ENCODE data around the gene AARS1. TPM values are rescaled to one million over a fixed set of nuclear protein-coding genes. Genes with fewer than 3 reads are reported as not detected.

The AARS1 gene
- total and polyA plus RNA-seq, 10 of the 15 experiments (the other 5 are each of a cell fraction or from before 2014, with no cell fraction given): 21.5 to 143 (median 96.9) TPM

DNA sequence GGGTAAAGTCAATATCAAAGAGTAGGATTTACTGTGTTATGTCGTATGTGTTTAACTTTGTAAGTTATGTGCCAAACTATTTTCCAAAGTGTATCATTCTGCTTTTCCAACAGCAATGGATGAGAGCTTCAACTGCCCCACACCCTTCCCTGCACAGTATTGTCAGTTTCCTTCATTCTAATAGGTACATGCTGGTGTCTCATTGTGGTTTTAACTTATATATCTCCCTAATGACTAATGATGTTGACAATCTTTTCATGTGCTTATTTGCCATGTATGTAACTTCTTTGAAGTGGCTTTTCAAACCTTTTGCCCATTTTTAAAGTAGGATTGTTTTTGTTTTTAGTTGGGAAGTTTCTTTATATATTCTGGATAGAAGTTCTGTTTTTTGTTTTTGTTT lies 13.4 kb upstream of the AARS1 start:
- H3K4me3 ChIP-seq: no peak overlapping the region
- no peak overlapping the region for H3K4me2 ChIP-seq (ENCODE audit: control insufficient read depth, insufficient read depth)
- DNase-seq (ENCODE audit: low read depth, low spot score): no peak
- ChIA-PET CTCF (no interaction called here), SMC1A (ENCODE audit: uncharacterized antibody, unreplicated experiment) (no interaction called here), POLR2A (no interaction called here), RAD21 (ENCODE audit: unreplicated experiment) (no interaction called here)
- no peak overlapping the region for H2AFZ ChIP-seq (ENCODE audit: control insufficient read depth, low read depth, low read length)
- no peaks in the 10 kb centered on the region for H4K20me1 ChIP-seq (ENCODE audit: control insufficient read depth, insufficient read depth)
- no peaks in the 10 kb centered on the region for H3K27me3 ChIP-seq (replicated peaks in 1 of 2; ENCODE audit: control insufficient read depth in 2 of 2, insufficient read depth in 2 of 2, low read length in 1 of 2)
- H3K4me1 ChIP-seq (ENCODE audit: control insufficient read depth, insufficient read depth, low read length): peaks cover 11% of the 10 kb centered on the region
- intact Hi-C loops (cut with micrococcal nuclease; ENCODE audit: unreplicated experiment) (no loop called here), in situ Hi-C loops (cut with MboI) (no loop called here)
- no TSS peak for BruUV-seq (replicated peaks)
- peaks cover 6% of the 10 kb centered on the region; the same call in 1 of the 3 replicates for H3K9me3 ChIP-seq (replicated peaks; ENCODE audit: control insufficient read depth, insufficient read depth, low read length)
- no peak overlapping the region for H3K27ac ChIP-seq (ENCODE audit: control insufficient read depth, insufficient read depth)
- no peak overlapping the region for H3K9ac ChIP-seq (ENCODE audit: control insufficient read depth, insufficient read depth, low read length)
- peaks cover 45% of the 10 kb centered on the region for H3K79me2 ChIP-seq (ENCODE audit: control insufficient read depth, insufficient read depth, low read length)
- no peak for FAIRE-seq
- 0 out of 4 replicates have a peak, but pooled peaks cover 0 to 3% of the 10 kb centered on the region in 2 experiments for H3K36me3 ChIP-seq (ENCODE audit: control insufficient read depth in 2 of 2, insufficient read depth in 2 of 2, low read length in 1 of 2)
- 100% methylated on average over 1 of the region's 1 CpG for WGBS (ENCODE audit: insufficient coverage, insufficient replicate concordance, low lambda C conversion rate, missing lambda C conversion rate)
- ATAC-seq: no peak
- TF ChIP-seq GABPA (IDR thresholded peaks at IDR 0.05; ENCODE audit: low read depth) (no peak), CTCF (IDR thresholded peaks at IDR 0.05 in 2 of 3, conservative IDR thresholded peaks at IDR 0.05 in 1 of 3; ENCODE audit: control insufficient read depth in 2 of 3, extremely low read depth in 1 of 3, insufficient read depth in 1 of 3, low read depth in 3 of 3, low read length in 3 of 3) (no peak), EP300 (IDR thresholded peaks at IDR 0.05; ENCODE audit: borderline replicate concordance in 1 of 2, control insufficient read depth in 1 of 2, low read depth in 2 of 2, low read length in 2 of 2) (no peak), ATF3 (IDR thresholded peaks at IDR 0.05; ENCODE audit: borderline replicate concordance, extremely low read depth, low read depth, low read length) (no peak), BCL11A (IDR thresholded peaks at IDR 0.05; ENCODE audit: low read depth, low read length) (no peak), ZBED1 (IDR thresholded peaks at IDR 0.05; ENCODE audit: borderline replicate concordance) (no peak), SPI1 (IDR thresholded peaks at IDR 0.05; ENCODE audit: borderline replicate concordance, insufficient read depth, low read depth, low read length) (no peak), BRCA1 (IDR thresholded peaks at IDR 0.05; ENCODE audit: low read depth, low read length) (no peak), CREB1 (IDR thresholded peaks at IDR 0.05; ENCODE audit: low read depth) (no peak), RBBP5 (conservative IDR thresholded peaks at IDR 0.05) (no peak), HDGF (IDR thresholded peaks at IDR 0.05) (no peak), MEF2A (IDR thresholded peaks at IDR 0.05; ENCODE audit: insufficient read depth, low read depth, low read length) (no peak)
- TF ChIP-seq, protein P1, sequence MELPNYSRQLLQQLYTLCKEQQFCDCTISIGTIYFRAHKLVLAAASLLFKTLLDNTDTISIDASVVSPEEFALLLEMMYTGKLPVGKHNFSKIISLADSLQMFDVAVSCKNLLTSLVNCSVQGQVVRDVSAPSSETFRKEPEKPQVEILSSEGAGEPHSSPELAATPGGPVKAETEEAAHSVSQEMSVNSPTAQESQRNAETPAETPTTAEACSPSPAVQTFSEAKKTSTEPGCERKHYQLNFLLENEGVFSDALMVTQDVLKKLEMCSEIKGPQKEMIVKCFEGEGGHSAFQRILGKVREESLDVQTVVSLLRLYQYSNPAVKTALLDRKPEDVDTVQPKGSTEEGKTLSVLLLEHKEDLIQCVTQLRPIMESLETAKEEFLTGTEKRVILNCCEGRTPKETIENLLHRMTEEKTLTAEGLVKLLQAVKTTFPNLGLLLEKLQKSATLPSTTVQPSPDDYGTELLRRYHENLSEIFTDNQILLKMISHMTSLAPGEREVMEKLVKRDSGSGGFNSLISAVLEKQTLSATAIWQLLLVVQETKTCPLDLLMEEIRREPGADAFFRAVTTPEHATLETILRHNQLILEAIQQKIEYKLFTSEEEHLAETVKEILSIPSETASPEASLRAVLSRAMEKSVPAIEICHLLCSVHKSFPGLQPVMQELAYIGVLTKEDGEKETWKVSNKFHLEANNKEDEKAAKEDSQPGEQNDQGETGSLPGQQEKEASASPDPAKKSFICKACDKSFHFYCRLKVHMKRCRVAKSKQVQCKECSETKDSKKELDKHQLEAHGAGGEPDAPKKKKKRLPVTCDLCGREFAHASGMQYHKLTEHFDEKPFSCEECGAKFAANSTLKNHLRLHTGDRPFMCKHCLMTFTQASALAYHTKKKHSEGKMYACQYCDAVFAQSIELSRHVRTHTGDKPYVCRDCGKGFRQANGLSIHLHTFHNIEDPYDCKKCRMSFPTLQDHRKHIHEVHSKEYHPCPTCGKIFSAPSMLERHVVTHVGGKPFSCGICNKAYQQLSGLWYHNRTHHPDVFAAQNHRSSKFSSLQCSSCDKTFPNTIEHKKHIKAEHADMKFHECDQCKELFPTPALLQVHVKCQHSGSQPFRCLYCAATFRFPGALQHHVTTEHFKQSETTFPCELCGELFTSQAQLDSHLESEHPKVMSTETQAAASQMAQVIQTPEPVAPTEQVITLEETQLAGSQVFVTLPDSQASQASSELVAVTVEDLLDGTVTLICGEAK (IDR thresholded peaks at IDR 0.05; ENCODE audit: borderline replicate concordance): no peak
- TF ChIP-seq, protein P2, sequence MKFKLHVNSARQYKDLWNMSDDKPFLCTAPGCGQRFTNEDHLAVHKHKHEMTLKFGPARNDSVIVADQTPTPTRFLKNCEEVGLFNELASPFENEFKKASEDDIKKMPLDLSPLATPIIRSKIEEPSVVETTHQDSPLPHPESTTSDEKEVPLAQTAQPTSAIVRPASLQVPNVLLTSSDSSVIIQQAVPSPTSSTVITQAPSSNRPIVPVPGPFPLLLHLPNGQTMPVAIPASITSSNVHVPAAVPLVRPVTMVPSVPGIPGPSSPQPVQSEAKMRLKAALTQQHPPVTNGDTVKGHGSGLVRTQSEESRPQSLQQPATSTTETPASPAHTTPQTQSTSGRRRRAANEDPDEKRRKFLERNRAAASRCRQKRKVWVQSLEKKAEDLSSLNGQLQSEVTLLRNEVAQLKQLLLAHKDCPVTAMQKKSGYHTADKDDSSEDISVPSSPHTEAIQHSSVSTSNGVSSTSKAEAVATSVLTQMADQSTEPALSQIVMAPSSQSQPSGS (IDR thresholded peaks at IDR 0.05; ENCODE audit: low read length): no peak
